ENCODE measurements around the gene HSPA1L.

- TF ChIP-seq CTCF (IDR thresholded peaks at IDR 0.05; ENCODE audit: insufficient read depth, low read length, poor library complexity, severe bottlenecking), result no peak
- no peak for TF ChIP-seq EZH2phosphoT487 (conservative IDR thresholded peaks at IDR 0.05; ENCODE audit: low read length)
These were observed 46.5 kb downstream of the HSPA1L start for GRCh38 chr6:31768363-31769257.
